NB4 (cell line): Measurements from ENCODE around the gene KCTD7.
"Not testable (repeated sequence)": the region's sequence is repeated elsewhere in the genome, so short reads cannot be mapped to it uniquely, and the experiment has no call there.

Experiments used
- POLR2A ChIP-seq: IDR thresholded peaks from 2 replicates; pipeline ENCODE4 v1.6.1; 2011; ENCODE audit warnings: mild to moderate bottlenecking; ENCODE audit not compliant: insufficient read length; ENCODE audit errors: extremely low read depth
- TF ChIP-seq, protein P1 (sequence below): IDR thresholded peaks from one replicate; pipeline ENCODE4 v1.5.1; 2012; ENCODE audit warnings: low read depth, low read length
- TF ChIP-seq, protein P2 (sequence below): IDR thresholded peaks from 2 replicates; pipeline ENCODE4 v1.6.1; 2011; ENCODE audit warnings: low read depth, low read length

GRCh38 chr7:66580380-66580779 is 48.3 kb upstream of the KCTD7 start:
- TF ChIP-seq, protein P1, sequence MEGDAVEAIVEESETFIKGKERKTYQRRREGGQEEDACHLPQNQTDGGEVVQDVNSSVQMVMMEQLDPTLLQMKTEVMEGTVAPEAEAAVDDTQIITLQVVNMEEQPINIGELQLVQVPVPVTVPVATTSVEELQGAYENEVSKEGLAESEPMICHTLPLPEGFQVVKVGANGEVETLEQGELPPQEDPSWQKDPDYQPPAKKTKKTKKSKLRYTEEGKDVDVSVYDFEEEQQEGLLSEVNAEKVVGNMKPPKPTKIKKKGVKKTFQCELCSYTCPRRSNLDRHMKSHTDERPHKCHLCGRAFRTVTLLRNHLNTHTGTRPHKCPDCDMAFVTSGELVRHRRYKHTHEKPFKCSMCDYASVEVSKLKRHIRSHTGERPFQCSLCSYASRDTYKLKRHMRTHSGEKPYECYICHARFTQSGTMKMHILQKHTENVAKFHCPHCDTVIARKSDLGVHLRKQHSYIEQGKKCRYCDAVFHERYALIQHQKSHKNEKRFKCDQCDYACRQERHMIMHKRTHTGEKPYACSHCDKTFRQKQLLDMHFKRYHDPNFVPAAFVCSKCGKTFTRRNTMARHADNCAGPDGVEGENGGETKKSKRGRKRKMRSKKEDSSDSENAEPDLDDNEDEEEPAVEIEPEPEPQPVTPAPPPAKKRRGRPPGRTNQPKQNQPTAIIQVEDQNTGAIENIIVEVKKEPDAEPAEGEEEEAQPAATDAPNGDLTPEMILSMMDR = not testable (repeated sequence)
- TF ChIP-seq POLR2A = not testable (repeated sequence)
- TF ChIP-seq, protein P2, sequence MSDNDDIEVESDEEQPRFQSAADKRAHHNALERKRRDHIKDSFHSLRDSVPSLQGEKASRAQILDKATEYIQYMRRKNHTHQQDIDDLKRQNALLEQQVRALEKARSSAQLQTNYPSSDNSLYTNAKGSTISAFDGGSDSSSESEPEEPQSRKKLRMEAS = not testable (repeated sequence)
